GM12891 (cell line): ENCODE data around the gene POLR1C.

ENCODE experiments used
- POLR2A ChIP-seq: IDR thresholded peaks from 2 replicates; pipeline ENCODE4 v1.6.1; 2011; ENCODE audit warnings: low read depth, low read length, control low read depth
- POLR2AphosphoS5 ChIP-seq: IDR thresholded peaks from 2 replicates; pipeline ENCODE4 v1.6.1; 2011; ENCODE audit warnings: low read depth, low read length, control low read depth
- POU2F2 ChIP-seq: IDR thresholded peaks from 2 replicates; pipeline ENCODE4 v1.6.1; 2011; ENCODE audit warnings: low read depth, mild to moderate bottlenecking, control low read depth, low read length, moderate library complexity

- TF ChIP-seq POLR2A, result no peak
- TF ChIP-seq POLR2AphosphoS5, result no peak
- TF ChIP-seq POU2F2, result no peak
Measured at GRCh38 chr6:43475516-43475915, 41.4 kb upstream of the POLR1C start.
